ENCODE measurements around the gene NFATC2IP. TPM values are rescaled to one million over a fixed set of nuclear protein-coding genes. Genes with fewer than 3 reads are reported as not detected.
A peak's percentile ranks its signal among the peaks of the same experiment; 100 is the strongest.

The NFATC2IP gene
- total and polyA plus RNA-seq, 2 of the 13 experiments (the other 11 are each of a cell fraction or from before 2014, with no cell fraction given): 32.1 to 48.5 TPM

DNA sequence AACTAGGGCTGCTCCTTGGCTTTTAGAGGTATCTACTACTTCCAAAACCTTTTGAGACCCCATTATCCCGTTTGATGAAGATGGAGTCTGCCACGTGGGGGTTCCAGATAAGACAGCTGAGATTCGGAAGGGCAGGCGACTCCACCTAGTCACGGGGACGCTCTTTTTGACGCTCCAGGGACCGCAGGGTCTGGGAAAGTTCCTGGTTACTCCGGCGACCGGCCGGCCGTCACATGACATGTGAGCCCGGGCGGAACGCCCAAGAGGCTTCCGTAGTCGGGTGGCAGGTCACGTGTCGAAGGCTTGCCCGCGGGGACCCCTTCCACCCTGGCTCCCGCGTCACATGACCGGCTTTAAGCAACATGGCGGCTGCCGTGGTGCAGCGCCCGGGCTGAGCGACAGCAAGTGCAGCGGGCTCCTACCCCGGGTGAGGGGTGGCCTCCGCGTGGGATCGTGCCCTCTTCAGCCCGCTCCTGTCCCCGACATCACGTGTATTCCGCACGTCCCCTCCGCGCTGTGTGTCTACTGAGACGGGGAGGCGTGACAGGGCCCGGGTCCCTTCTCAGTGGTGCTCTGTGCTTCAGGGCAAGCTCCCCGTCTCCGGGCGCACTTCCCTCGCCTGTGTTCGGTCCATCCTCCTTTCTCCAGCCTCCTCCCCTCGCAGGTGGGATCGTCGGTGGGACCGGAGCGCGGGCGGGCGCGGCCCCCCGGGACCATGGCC, 23.9 kb downstream of the NFATC2IP start, which contains the start of gene SPNS1 (continued):
- TF ChIP-seq SALL1 (CRISPR knock-in tag; IDR thresholded peaks at IDR 0.05) (peak; percentile 90), ZNF281 (CRISPR knock-in tag; IDR thresholded peaks at IDR 0.05; ENCODE audit: borderline replicate concordance) (no peak; the same call in 1 of the 2 replicates), ZNF563 (CRISPR knock-in tag; IDR thresholded peaks at IDR 0.05) (peak; percentile 60; the same call in 1 of the 2 replicates), ZMYM4 (CRISPR knock-in tag; IDR thresholded peaks at IDR 0.05) (peak; percentile 95), ZNF616 (CRISPR knock-in tag; IDR thresholded peaks at IDR 0.05; ENCODE audit: low read depth) (no peak), SYNCRIP (IDR thresholded peaks at IDR 0.05; ENCODE audit: insufficient read depth, low read depth, low read length) (no peak), ZSCAN20 (CRISPR knock-in tag; IDR thresholded peaks at IDR 0.05; ENCODE audit: borderline replicate concordance) (peak; percentile 94), ZNF800 (CRISPR knock-in tag; IDR thresholded peaks at IDR 0.05) (peak; percentile 88), HES4 (CRISPR knock-in tag; IDR thresholded peaks at IDR 0.05; ENCODE audit: borderline replicate concordance) (peak; percentile 89), ZNF230 (CRISPR knock-in tag; IDR thresholded peaks at IDR 0.05) (peak; percentile 98), USF2 (IDR thresholded peaks at IDR 0.05; ENCODE audit: low read depth, low read length) (peak; percentile 100), USF2 (CRISPR knock-in tag; IDR thresholded peaks at IDR 0.05; ENCODE audit: borderline replicate concordance) (peak; percentile 100), NR2F2 (IDR thresholded peaks at IDR 0.05; ENCODE audit: borderline replicate concordance, low read depth) (peak; percentile 32; the same call in 1 of the 2 replicates), NFYC (CRISPR knock-in tag; IDR thresholded peaks at IDR 0.05) (peak; percentile 72), E2F2 (CRISPR knock-in tag; IDR thresholded peaks at IDR 0.05; ENCODE audit: borderline replicate concordance) (peak; percentile 92; the same call in 1 of the 2 replicates), NFKBIZ (CRISPR knock-in tag; IDR thresholded peaks at IDR 0.05) (peak; percentile 91), ZMAT5 (CRISPR knock-in tag; IDR thresholded peaks at IDR 0.05; ENCODE audit: borderline replicate concordance, low read depth) (no peak; the same call in 1 of the 2 replicates)
- TF ChIP-seq, protein P1, sequence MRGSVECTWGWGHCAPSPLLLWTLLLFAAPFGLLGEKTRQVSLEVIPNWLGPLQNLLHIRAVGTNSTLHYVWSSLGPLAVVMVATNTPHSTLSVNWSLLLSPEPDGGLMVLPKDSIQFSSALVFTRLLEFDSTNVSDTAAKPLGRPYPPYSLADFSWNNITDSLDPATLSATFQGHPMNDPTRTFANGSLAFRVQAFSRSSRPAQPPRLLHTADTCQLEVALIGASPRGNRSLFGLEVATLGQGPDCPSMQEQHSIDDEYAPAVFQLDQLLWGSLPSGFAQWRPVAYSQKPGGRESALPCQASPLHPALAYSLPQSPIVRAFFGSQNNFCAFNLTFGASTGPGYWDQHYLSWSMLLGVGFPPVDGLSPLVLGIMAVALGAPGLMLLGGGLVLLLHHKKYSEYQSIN (CRISPR knock-in tag; IDR thresholded peaks at IDR 0.05; ENCODE audit: borderline replicate concordance): no peak

Data from HepG2 (cell line).